WERI-Rb-1 (cell line): ENCODE results near the gene DNAJB11.
"Not testable (repeated sequence)": the region's sequence is repeated elsewhere in the genome, so short reads cannot be mapped to it uniquely, and the experiment has no call there.

ENCODE experiments used
- DNase-seq: peaks from one replicate; pipeline ENCODE4 v3.0.0-alpha.2; 2020
- H3K27ac ChIP-seq: fragments of 250-450 bp; sonication (Bioruptor Pico); 2 replicates; pipeline ENCODE4 v1.5.1; 2020; ENCODE audit warnings: mild to moderate bottlenecking, moderate library complexity
- H3K27me3 ChIP-seq: fragments of 250-450 bp; sonication (Bioruptor Pico); 2 replicates; pipeline ENCODE4 v1.5.1; 2021; ENCODE audit warnings: mild to moderate bottlenecking, low read depth, moderate library complexity; ENCODE audit not compliant: insufficient read depth, severe bottlenecking
- H3K36me3 ChIP-seq: fragments of 250-450 bp; sonication (Bioruptor Pico); 2 replicates; pipeline ENCODE4 v1.5.1; 2020; ENCODE audit warnings: mild to moderate bottlenecking, moderate library complexity
- H3K4me3 ChIP-seq: 2 replicates; pipeline ENCODE4 v1.5.1; 2011; ENCODE audit warnings: low read depth, mild to moderate bottlenecking, control low read depth, low read length
- H3K9me3 ChIP-seq: fragments of 250-450 bp; sonication (Bioruptor Pico); 2 replicates; pipeline ENCODE4 v1.5.1; 2021; ENCODE audit warnings: mild to moderate bottlenecking, moderate library complexity; ENCODE audit not compliant: severe bottlenecking
- TF ChIP-seq, protein P1 (sequence below): IDR thresholded peaks from 2 replicates; pipeline ENCODE4 v1.5.1; 2011; ENCODE audit warnings: low read depth, mild to moderate bottlenecking, control low read depth, inconsistent platforms, low read length

The DNAJB11 gene

DNA sequence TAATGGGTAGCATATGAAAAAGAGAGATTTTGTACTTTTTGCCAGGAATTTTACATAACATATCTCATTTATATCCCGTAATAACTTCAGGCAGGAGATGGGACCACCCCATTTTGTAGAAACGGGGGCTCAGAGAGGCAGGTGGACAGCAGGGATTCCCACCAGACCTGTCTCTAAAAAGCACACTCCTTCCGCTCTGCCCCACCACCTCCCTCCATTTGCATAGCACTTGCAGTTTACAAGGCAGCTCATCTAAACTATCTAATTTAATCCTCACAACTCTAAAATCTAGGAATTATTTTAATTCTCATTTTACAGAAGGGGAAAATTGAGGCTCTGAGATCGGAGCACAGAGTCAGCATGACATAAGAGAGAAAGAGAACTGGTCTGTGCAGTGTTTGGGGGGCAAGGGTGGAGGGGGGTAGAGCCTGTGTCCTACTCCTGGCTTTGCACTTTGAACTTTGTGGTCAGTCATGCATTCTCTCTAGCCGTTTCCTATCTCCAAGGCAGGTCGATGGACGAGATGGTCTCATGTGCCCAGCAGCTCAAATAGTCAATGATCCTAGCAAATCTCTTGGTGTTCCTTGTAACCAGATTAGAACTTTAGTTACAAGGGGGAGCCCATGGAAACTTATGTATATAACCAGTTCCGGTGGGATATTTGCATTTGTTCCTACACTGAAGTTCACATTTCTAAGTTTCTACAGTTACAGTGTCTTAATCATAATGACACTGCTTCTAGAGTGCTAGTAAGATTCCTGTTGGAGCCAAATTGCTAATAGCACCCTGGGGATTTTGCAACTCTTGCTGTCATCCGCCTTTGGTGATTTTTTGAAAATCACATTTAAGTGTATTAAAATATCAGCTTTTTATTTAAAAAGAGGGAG, 44.9 kb upstream of the DNAJB11 start:
- Histone ChIP-seq H3K27me3 (no peaks in the 10 kb centered on the region), H3K27ac (no peak overlapping the region)

DNA sequence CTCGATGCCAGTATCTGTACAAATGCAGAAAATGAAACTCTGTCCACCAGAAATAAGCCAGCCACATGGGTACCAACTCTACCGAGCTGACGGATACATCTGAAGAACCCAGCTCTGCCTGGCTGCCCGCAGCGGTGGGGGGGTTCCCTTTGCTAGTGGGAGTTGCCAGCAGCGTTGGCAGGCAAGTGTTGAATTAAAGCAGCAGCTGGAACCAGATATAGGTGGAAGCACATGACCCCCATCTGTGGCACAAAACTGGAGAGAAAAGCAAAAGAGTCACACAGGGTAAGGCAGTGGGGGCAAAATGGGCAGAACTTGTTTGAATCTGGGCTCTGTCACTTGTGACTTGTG, 44.3 kb upstream of the DNAJB11 start:
- Histone ChIP-seq H3K27me3 (no peaks in the 10 kb centered on the region), H3K36me3 (no peaks in the 10 kb centered on the region), H3K9me3 (no peaks in the 10 kb centered on the region), H3K4me3 (no peak overlapping the region), H3K27ac (no peak overlapping the region)
- TF ChIP-seq, protein P1, sequence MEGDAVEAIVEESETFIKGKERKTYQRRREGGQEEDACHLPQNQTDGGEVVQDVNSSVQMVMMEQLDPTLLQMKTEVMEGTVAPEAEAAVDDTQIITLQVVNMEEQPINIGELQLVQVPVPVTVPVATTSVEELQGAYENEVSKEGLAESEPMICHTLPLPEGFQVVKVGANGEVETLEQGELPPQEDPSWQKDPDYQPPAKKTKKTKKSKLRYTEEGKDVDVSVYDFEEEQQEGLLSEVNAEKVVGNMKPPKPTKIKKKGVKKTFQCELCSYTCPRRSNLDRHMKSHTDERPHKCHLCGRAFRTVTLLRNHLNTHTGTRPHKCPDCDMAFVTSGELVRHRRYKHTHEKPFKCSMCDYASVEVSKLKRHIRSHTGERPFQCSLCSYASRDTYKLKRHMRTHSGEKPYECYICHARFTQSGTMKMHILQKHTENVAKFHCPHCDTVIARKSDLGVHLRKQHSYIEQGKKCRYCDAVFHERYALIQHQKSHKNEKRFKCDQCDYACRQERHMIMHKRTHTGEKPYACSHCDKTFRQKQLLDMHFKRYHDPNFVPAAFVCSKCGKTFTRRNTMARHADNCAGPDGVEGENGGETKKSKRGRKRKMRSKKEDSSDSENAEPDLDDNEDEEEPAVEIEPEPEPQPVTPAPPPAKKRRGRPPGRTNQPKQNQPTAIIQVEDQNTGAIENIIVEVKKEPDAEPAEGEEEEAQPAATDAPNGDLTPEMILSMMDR, result no peak
- DNase-seq, result no peak

More for the DNA sequence above, 44.9 kb upstream of the DNAJB11 start:
- no peak for DNase-seq
- TF ChIP-seq, protein P1, result no peak
- Histone ChIP-seq H3K36me3 (no peaks in the 10 kb centered on the region), H3K9me3 (no peaks in the 10 kb centered on the region), H3K4me3 (no peak overlapping the region)

DNA sequence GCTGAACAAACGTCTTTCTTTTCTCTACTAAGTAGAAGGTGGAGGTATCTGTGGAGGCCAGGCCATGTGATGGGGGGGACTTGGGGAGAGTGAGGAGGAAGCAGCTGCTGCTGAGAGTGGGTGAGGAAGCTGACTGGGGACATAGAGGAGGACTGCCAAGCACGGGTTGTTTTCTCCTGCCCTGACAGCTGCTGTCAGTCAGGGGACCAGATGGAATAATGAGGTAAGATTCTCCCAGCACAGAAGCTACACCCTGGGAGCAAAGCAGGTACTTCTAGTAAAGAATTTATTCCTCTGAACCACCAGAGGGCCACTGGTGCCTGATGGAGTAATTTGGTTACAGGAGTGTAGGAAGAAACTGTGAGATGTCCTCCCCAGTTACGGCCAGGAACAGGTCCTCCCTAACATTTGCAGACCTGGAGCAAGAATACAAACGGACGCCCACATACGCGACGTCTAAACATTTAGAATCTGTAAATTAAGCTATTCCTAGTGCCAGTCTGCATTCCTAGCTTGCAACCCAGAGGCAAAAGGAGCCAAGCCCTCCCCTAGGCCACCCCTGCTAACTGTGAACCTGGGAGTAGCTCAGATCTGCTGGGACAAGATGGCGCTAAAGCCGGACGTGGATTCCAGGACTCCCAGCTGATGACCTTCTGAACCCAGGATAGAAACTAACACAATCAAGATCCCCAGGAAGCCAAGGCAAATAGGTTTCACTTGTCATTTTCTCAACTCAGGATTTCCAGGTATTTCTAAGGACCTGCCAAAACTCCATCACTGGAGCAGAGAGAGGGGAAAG, 41.1 kb upstream of the DNAJB11 start:
- peak; percentile 36 for DNase-seq
- Histone ChIP-seq H3K27ac (no peak overlapping the region), H3K36me3 (no peaks in the 10 kb centered on the region), H3K27me3 (no peaks in the 10 kb centered on the region), H3K9me3 (no peaks in the 10 kb centered on the region), H3K4me3 (no peak overlapping the region)
- TF ChIP-seq, protein P1, result 0 out of 2 replicates have a peak, but pooled peaks have one; percentile 22

DNA sequence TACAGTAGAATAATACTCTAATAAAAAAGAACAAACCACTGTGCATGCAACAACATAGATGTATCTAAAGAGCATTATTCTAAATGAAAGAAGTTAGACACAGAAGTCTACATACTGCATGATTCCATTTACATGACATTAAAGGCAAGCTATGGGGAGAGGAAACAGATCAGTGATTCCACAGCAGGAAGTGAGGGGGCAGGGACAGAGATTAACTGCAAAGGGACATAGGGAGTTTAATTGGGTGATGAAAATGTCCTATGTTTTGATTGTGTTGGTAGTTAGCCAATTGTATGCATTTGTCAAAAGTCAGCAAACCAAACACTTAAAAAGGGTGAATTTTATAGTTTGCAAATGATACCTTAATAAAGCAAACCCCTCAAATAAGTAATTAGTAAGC, 40.1 kb upstream of the DNAJB11 start:
- TF ChIP-seq, protein P1, result no peak
- no peaks in the 10 kb centered on the region for H3K36me3 ChIP-seq
- H3K9me3 ChIP-seq, result no peaks in the 10 kb centered on the region
- DNase-seq, result no peak
- H3K27me3 ChIP-seq, result no peaks in the 10 kb centered on the region
- no peak overlapping the region for H3K4me3 ChIP-seq
- H3K27ac ChIP-seq, result no peak overlapping the region

DNA sequence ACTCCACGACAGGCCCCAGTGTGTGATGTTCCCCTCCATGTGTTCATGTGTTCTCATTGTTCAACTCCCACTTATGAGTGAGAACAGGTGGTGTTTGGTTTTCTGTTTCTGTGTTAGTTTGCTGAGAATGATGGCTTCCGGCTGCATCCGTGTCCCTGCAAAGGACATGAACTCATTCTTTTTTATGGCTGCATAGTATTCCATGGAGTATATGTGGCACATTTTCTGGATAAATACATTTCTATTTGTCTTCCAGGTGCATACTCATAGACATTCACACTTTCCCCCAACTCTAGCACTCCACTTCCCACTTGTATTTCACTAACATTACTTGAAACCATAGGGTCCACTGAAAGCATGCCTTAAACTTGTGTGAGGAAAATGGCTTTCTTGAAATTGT, 38.8 kb upstream of the DNAJB11 start:
- H3K27me3 ChIP-seq, H3K9me3 ChIP-seq, H3K36me3 ChIP-seq, H3K4me3 ChIP-seq, H3K27ac ChIP-seq, DNase-seq: not testable (repeated sequence)

DNA sequence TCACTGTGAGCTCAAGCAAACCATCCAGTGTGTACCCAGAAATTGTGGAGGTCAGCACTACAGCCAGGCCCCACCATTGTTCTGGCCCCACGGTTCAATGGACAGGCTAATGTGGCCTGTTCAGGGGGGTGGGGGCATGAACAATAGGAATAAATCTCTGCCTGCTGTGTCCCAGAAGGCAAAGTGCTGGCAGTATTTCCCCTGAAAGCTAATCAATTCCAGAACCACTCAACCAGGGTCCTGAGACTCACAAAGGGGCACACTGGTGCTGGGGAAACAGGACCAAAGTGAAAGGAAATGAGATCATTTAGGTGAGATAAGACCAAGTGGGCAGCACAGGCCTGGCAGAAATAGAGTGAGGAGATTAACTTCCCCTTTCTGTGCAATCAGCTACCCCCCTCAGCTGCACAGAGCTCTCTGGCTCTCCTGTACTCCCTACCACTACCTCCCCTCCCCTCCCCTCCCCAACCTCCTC, 37.9 kb upstream of the DNAJB11 start:
- Histone ChIP-seq H3K27me3 (no peaks in the 10 kb centered on the region), H3K9me3 (no peaks in the 10 kb centered on the region), H3K36me3 (no peaks in the 10 kb centered on the region), H3K27ac (no peak overlapping the region), H3K4me3 (no peak overlapping the region)
- DNase-seq, result no peak
- TF ChIP-seq, protein P1, result no peak
